ENCODE data around the gene RUFY4. TPM values are rescaled to one million over a fixed set of nuclear protein-coding genes. Genes with fewer than 3 reads are reported as not detected.

The RUFY4 gene
- total and polyA plus RNA-seq, 4 donors = 0.39 to 0.45 TPM; not detected in 2

DNA sequence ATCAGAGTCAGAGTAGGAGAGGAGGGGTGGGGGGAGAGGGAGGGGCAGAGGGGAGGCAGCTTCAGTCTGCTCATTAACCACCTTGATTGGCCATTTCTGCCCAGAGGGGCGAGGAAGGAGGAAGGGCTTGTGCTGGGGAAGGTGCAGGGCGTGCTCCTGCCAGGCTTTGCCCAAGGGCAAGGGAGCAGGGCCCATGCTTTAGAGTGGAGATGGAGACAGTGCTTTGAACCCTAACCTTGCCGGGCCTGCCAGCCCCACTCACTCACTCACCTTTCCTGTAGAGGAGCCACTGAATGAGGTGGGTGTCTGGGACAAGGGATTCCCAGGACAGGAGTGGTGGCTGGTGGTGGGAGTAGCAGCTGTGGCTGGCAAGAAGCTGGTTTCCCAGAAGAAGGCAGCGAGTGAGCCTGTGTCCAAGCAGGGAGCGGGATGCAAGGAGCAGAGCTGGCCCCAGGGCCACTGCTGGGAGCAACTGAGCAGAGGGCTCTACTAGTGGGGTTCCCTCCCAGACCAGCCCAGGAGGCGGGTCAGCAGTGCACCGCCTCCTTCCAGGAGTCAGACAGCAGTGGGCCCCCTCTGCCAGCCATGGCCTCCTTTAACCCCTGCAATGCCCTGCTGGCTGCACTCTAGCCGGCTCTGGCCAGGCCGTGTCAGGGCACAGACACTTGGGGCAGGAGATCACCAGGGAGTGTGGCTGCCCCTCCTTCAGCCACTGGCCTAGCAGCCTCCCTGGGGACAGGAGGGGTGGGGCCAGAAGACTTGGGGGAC lies 3.6 kb upstream of the RUFY4 start:
- Histone ChIP-seq H3K4me3 (ENCODE audit: low read length in 2 of 2) (no peak overlapping the region), H3K4me1 (ENCODE audit: control insufficient read depth in 1 of 2, insufficient read depth in 2 of 2, low read length in 2 of 2) (no peaks in the 10 kb centered on the region), H3K9me3 (ENCODE audit: control insufficient read depth, low read length) (no peaks in the 10 kb centered on the region), H3K27me3 (ENCODE audit: control insufficient read depth in 1 of 2, insufficient read depth in 2 of 2, low read length in 1 of 2) (no peaks in the 10 kb centered on the region), H3K36me3 (ENCODE audit: control insufficient read depth in 1 of 2, insufficient read depth in 2 of 2, low read length in 1 of 2) (no peaks in the 10 kb centered on the region), H3K27ac (ENCODE audit: low read depth in 1 of 2, low read length in 2 of 2) (no peak overlapping the region)
- intact Hi-C loops (cut with DNase I) = loop anchor here in 1 of 2 donors (10.0 kb wide), 1 partner anchor 281 kb away; no protein-coding TSS in a partner anchor
- DNase-seq (peak in 1 of 2 donors; percentile 60), ATAC-seq (ENCODE audit: low FRiP score) (no peak)
- WGBS, 2 donors = 81 to 90% methylated on average over 9 of the region's 9 CpGs

- ATAC-seq (ENCODE audit: low FRiP score) (no peak), DNase-seq (peak in 1 of 2 donors; percentile 75)
- Histone ChIP-seq H3K27ac (ENCODE audit: low read depth in 1 of 2, low read length in 2 of 2) (no peak overlapping the region), H3K36me3 (ENCODE audit: control insufficient read depth in 1 of 2, insufficient read depth in 2 of 2, low read length in 1 of 2) (no peaks in the 10 kb centered on the region), H3K27me3 (ENCODE audit: control insufficient read depth in 1 of 2, insufficient read depth in 2 of 2, low read length in 1 of 2) (no peaks in the 10 kb centered on the region), H3K4me1 (ENCODE audit: control insufficient read depth in 1 of 2, insufficient read depth in 2 of 2, low read length in 2 of 2) (no peaks in the 10 kb centered on the region), H3K4me3 (ENCODE audit: low read length in 2 of 2) (no peak overlapping the region), H3K9me3 (ENCODE audit: control insufficient read depth, low read length) (no peaks in the 10 kb centered on the region)
- 70 to 71% methylated on average over 12 of the region's 12 CpGs for WGBS, 2 donors
- intact Hi-C loops (cut with DNase I) = loop anchor here in 1 of 2 donors (10.0 kb wide), 1 partner anchor 282 kb away; no protein-coding TSS in a partner anchor
Observed at GRCh38 chr2:218066926-218067515, 2.0 kb upstream of the RUFY4 start.

GRCh38 chr2:218067523-218067922 lies 1.5 kb upstream of the RUFY4 start:
- H3K27ac ChIP-seq (ENCODE audit: low read depth in 1 of 2, low read length in 2 of 2) = no peak overlapping the region

GRCh38 chr2:218069606-218070300 lies 700 bp downstream of the RUFY4 start:
- 76 to 84% methylated on average over 8 to 9 of the region's 9 CpGs for WGBS, 2 donors
- intact Hi-C loops (cut with DNase I) = loop anchor here in 1 of 2 donors (10.0 kb wide), 1 partner anchor 285 kb away; no protein-coding TSS in a partner anchor
- no peaks in the 10 kb centered on the region for H3K27me3 ChIP-seq (ENCODE audit: control insufficient read depth in 1 of 2, insufficient read depth in 2 of 2, low read length in 1 of 2)
- ATAC-seq (ENCODE audit: low FRiP score) (no peak), DNase-seq (no peak)
- no peak overlapping the region for H3K4me3 ChIP-seq (ENCODE audit: low read length in 2 of 2)
- no peaks in the 10 kb centered on the region for H3K4me1 ChIP-seq (ENCODE audit: control insufficient read depth in 1 of 2, insufficient read depth in 2 of 2, low read length in 2 of 2)
- H3K36me3 ChIP-seq (ENCODE audit: control insufficient read depth in 1 of 2, insufficient read depth in 2 of 2, low read length in 1 of 2) = no peaks in the 10 kb centered on the region
- no peak overlapping the region for H3K27ac ChIP-seq (ENCODE audit: low read depth in 1 of 2, low read length in 2 of 2)
- no peaks in the 10 kb centered on the region for H3K9me3 ChIP-seq (ENCODE audit: control insufficient read depth, low read length)

More at GRCh38 chr2:218067523-218067922, 1.5 kb upstream of the RUFY4 start:
- H3K27me3 ChIP-seq (ENCODE audit: control insufficient read depth in 1 of 2, insufficient read depth in 2 of 2, low read length in 1 of 2) = no peaks in the 10 kb centered on the region
- 81 to 92% methylated on average over 4 of the region's 4 CpGs for WGBS, 2 donors
- no peaks in the 10 kb centered on the region for H3K36me3 ChIP-seq (ENCODE audit: control insufficient read depth in 1 of 2, insufficient read depth in 2 of 2, low read length in 1 of 2)
- ATAC-seq (ENCODE audit: low FRiP score) (no peak), DNase-seq (no peak)
- intact Hi-C loops (cut with DNase I) = loop anchor here in 1 of 2 donors (10.0 kb wide), 1 partner anchor 283 kb away; no protein-coding TSS in a partner anchor
- H3K9me3 ChIP-seq (ENCODE audit: control insufficient read depth, low read length) = no peaks in the 10 kb centered on the region
- no peaks in the 10 kb centered on the region for H3K4me1 ChIP-seq (ENCODE audit: control insufficient read depth in 1 of 2, insufficient read depth in 2 of 2, low read length in 2 of 2)
- no peak overlapping the region for H3K4me3 ChIP-seq (ENCODE audit: low read length in 2 of 2)

GRCh38 chr2:218070587-218070986 lies 1.5 kb downstream of the RUFY4 start:
- no peaks in the 10 kb centered on the region for H3K9me3 ChIP-seq (ENCODE audit: control insufficient read depth, low read length)
- no peaks in the 10 kb centered on the region for H3K4me1 ChIP-seq (ENCODE audit: control insufficient read depth in 1 of 2, insufficient read depth in 2 of 2, low read length in 2 of 2)
- WGBS, 2 donors = 86 to 91% methylated on average over 4 of the region's 4 CpGs
- DNase-seq = no peak
- H3K4me3 ChIP-seq (ENCODE audit: low read length in 2 of 2) = no peak overlapping the region
- no peaks in the 10 kb centered on the region for H3K36me3 ChIP-seq (ENCODE audit: control insufficient read depth in 1 of 2, insufficient read depth in 2 of 2, low read length in 1 of 2)
- no peaks in the 10 kb centered on the region for H3K27me3 ChIP-seq (ENCODE audit: control insufficient read depth in 1 of 2, insufficient read depth in 2 of 2, low read length in 1 of 2)
- H3K27ac ChIP-seq (ENCODE audit: low read depth in 1 of 2, low read length in 2 of 2) = no peak overlapping the region
- ATAC-seq (ENCODE audit: low FRiP score) = no peak
- intact Hi-C loops (cut with DNase I) = no loop called here

GRCh38 chr2:218071218-218071937 lies 2.3 kb downstream of the RUFY4 start:
- no peak for ATAC-seq (ENCODE audit: low FRiP score)
- intact Hi-C loops (cut with DNase I) = no loop called here
- Histone ChIP-seq H3K9me3 (ENCODE audit: control insufficient read depth, low read length) (no peaks in the 10 kb centered on the region), H3K27me3 (ENCODE audit: control insufficient read depth in 1 of 2, insufficient read depth in 2 of 2, low read length in 1 of 2) (no peaks in the 10 kb centered on the region), H3K27ac (ENCODE audit: low read depth in 1 of 2, low read length in 2 of 2) (no peak overlapping the region), H3K36me3 (ENCODE audit: control insufficient read depth in 1 of 2, insufficient read depth in 2 of 2, low read length in 1 of 2) (no peaks in the 10 kb centered on the region), H3K4me1 (ENCODE audit: control insufficient read depth in 1 of 2, insufficient read depth in 2 of 2, low read length in 2 of 2) (no peaks in the 10 kb centered on the region), H3K4me3 (ENCODE audit: low read length in 2 of 2) (no peak overlapping the region)
- no peak for DNase-seq
- 88 to 89% methylated on average over 13 of the region's 13 CpGs for WGBS, 2 donors

DNA sequence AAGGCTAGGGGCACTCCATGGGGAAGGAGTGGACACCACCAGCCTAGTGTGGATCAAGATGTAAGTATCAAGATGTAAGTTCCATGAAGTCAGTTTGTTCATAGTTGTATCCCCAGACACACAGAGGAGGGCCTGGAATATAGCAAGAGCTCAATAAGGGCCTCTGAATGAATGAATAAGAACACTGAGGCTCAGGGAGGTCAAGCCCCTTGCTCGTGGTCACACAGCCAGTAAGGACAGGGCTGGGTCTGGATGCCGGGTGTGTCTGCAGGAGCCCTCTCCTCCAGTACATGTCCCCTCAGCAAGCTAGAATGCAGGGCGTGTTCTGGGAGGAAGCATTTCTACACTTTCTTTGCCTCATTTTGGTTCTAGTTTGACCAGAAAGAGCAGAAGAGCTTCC lies 2.9 kb downstream of the RUFY4 start:
- DNase-seq (no peak), ATAC-seq (ENCODE audit: low FRiP score) (no peak)
- Histone ChIP-seq H3K27ac (ENCODE audit: low read depth in 1 of 2, low read length in 2 of 2) (no peak overlapping the region), H3K27me3 (ENCODE audit: control insufficient read depth in 1 of 2, insufficient read depth in 2 of 2, low read length in 1 of 2) (no peaks in the 10 kb centered on the region), H3K4me3 (ENCODE audit: low read length in 2 of 2) (no peak overlapping the region), H3K9me3 (ENCODE audit: control insufficient read depth, low read length) (no peaks in the 10 kb centered on the region), H3K4me1 (ENCODE audit: control insufficient read depth in 1 of 2, insufficient read depth in 2 of 2, low read length in 2 of 2) (no peaks in the 10 kb centered on the region), H3K36me3 (ENCODE audit: control insufficient read depth in 1 of 2, insufficient read depth in 2 of 2, low read length in 1 of 2) (no peaks in the 10 kb centered on the region)
- 88 to 93% methylated on average over 3 of the region's 3 CpGs for WGBS, 2 donors
- intact Hi-C loops (cut with DNase I) = no loop called here

DNA sequence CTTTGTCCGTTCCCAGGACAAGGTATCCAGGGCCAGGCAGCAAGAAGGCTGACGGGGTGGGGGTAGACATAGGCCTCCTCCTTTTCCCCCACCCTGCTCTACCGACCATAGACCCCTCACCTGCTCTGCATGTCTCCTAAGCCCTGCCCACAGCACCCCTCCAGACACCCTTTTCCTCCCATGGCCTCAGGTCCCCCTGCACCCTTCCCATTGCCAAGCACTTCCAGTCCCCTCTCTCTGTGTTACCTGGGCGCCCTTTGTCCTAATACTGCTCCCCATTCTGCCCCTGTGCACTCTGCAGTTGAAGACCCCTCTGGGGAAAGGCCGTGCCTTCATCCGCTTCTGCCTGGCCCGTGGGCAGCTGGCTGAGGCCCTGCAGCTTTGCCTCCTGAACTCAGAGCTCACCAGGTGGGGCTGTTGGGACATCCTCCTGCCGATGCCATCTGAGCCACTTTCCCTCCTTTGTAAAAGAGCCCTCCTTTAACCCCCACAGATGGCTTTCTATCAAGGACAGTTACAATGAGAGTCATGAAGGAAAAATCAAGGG lies 3.5 kb downstream of the RUFY4 start:
- DNase-seq (no peak), ATAC-seq (ENCODE audit: low FRiP score) (no peak)
- intact Hi-C loops (cut with DNase I) = no loop called here
- H3K4me3 ChIP-seq (ENCODE audit: low read length in 2 of 2) = no peak overlapping the region
- no peaks in the 10 kb centered on the region for H3K36me3 ChIP-seq (ENCODE audit: control insufficient read depth in 1 of 2, insufficient read depth in 2 of 2, low read length in 1 of 2)
- no peaks in the 10 kb centered on the region for H3K4me1 ChIP-seq (ENCODE audit: control insufficient read depth in 1 of 2, insufficient read depth in 2 of 2, low read length in 2 of 2)
- H3K27ac ChIP-seq (ENCODE audit: low read depth in 1 of 2, low read length in 2 of 2) = no peak overlapping the region
- H3K27me3 ChIP-seq (ENCODE audit: control insufficient read depth in 1 of 2, insufficient read depth in 2 of 2, low read length in 1 of 2) = no peaks in the 10 kb centered on the region
- WGBS, 2 donors = 87 to 93% methylated on average over 8 of the region's 8 CpGs
- no peaks in the 10 kb centered on the region for H3K9me3 ChIP-seq (ENCODE audit: control insufficient read depth, low read length)
